ENCODE measurements around the gene ADRA2A.
A peak's percentile ranks its signal among the peaks of the same experiment; 100 is the strongest.

The ADRA2A gene

GRCh38 chr10:111113238-111113960 is 36.6 kb downstream of the ADRA2A start:
- no peak for DNase-seq

GRCh38 chr10:111113961-111114757 is 37.3 kb downstream of the ADRA2A start:
- DNase-seq = no peak

GRCh38 chr10:111114758-111115500 is 38.1 kb downstream of the ADRA2A start:
- no peak for DNase-seq

GRCh38 chr10:111116211-111116610 is 39.4 kb downstream of the ADRA2A start:
- no peak for DNase-seq

- no peak for DNase-seq
Measured at GRCh38 chr10:111116762-111117445, 40.1 kb downstream of the ADRA2A start.

- DNase-seq = no peak
Measured at GRCh38 chr10:111117528-111118277, 40.9 kb downstream of the ADRA2A start.

GRCh38 chr10:111118758-111119157 is 41.9 kb downstream of the ADRA2A start:
- DNase-seq = no peak

GRCh38 chr10:111119637-111120036 is 42.8 kb downstream of the ADRA2A start:
- no peak for DNase-seq

- no peak for DNase-seq
Measured at GRCh38 chr10:111122127-111122526, 45.3 kb downstream of the ADRA2A start.

GRCh38 chr10:111123883-111124282 is 47.1 kb downstream of the ADRA2A start:
- no peak for DNase-seq

- no peak for DNase-seq
Measured at GRCh38 chr10:111125102-111125501, 48.3 kb downstream of the ADRA2A start.

- DNase-seq = no peak
Measured at GRCh38 chr10:111126077-111126476, 49.2 kb downstream of the ADRA2A start.

- no peak for DNase-seq
Measured at GRCh38 chr10:111127081-111127848, 50.4 kb downstream of the ADRA2A start.

GRCh38 chr10:111128331-111129180 is 51.7 kb downstream of the ADRA2A start:
- DNase-seq = peak; percentile 18

GRCh38 chr10:111129363-111129762 is 52.5 kb downstream of the ADRA2A start:
- DNase-seq = no peak

GRCh38 chr10:111130471-111130870 is 53.6 kb downstream of the ADRA2A start:
- no peak for DNase-seq
